ENCODE data around the gene STK24. TPM values are rescaled to one million over a fixed set of nuclear protein-coding genes. Genes with fewer than 3 reads are reported as not detected.
A peak's percentile ranks its signal among the peaks of the same experiment; 100 is the strongest.

Gene STK24
- total and polyA plus RNA-seq, 2 of the 4 experiments (the other 2 are of a cell fraction), result 29.2 to 43.4 TPM

DNA sequence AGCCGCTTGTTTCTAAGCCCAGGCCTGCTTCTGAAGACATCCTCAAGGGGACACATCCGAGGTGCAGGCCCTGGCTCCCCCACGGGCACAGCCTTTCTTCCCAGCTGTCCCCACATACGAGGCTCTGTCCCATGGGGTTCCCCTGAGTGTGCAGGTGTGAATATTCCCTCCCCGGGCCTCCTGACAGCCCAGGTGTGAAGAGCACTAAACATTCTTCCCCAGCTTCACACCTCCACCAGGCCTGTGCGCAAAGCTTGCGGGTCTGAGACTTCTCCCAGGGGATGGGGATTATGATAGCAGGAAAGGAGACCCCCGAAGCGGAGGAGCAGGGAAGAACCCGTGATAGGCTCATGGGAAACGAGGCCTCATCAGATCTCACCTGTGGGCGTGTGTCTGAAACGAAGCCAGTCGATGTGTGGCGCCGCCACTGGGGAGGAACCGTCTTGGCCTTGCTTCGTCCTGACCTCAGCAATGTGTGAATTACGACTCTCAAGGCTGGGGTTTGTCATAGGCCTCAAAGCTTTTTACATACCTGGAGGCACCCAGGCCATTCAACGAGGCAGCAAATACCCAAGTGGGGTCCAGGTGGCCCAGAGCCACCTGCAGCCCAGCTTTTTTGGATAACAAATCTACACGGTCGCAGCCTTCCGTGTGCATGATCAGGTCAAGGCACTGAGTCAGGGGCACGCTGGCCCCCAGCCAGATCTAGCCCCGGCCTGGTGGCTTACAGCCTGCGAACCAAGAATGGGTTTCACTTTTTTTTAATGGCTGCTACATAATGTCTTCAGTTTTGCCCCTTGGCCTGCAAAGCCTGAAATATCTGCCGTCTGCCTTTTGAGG is 134.3 kb downstream of the STK24 start:
- Histone ChIP-seq H3K27me3 (ENCODE audit: control insufficient read depth, insufficient read depth, low read length) (no peaks in the 10 kb centered on the region), H2BK15ac (ENCODE audit: low read depth, low read length) (peak overlapping the region; percentile 60; the same call in 1 of the 3 replicates), H3K14ac (replicated peaks; ENCODE audit: low read depth, low read length) (0 out of 2 replicates have a peak overlapping the region, but pooled peaks have one; percentile 10), H2AFZ (replicated peaks; ENCODE audit: low read length, poor library complexity) (peak overlapping the region; percentile 72), H2AK9ac (replicated peaks; ENCODE audit: low read depth, low read length, poor library complexity) (peak overlapping the region; percentile 70), H4K8ac (ENCODE audit: low read depth in 2 of 2, low read length in 2 of 2) (peak overlapping the region; percentile 59 to 90), H3K18ac (ENCODE audit: low read depth, low read length) (no peak overlapping the region), H3K27ac (ENCODE audit: insufficient read depth, low read length) (peak overlapping the region; percentile 53; the same call in 1 of the 2 replicates), H2BK20ac (ENCODE audit: low read depth, low read length) (peak overlapping the region; percentile 35), H3K4ac (ENCODE audit: low read depth, low read length) (peak overlapping the region; percentile 87), H2AK5ac (ENCODE audit: low read depth, low read length) (peak overlapping the region; percentile 77), H3K9me1 (ENCODE audit: insufficient read depth, low read length) (peaks cover 11% of the 10 kb centered on the region), H3K9ac (ENCODE audit: low read depth, low read length) (no peak overlapping the region), H3K36me3 (ENCODE audit: control insufficient read depth, insufficient read depth, low read length) (peaks cover 75% of the 10 kb centered on the region), H4K91ac (ENCODE audit: insufficient read depth, low read depth, low read length) (peak overlapping the region; percentile 63), H3K23ac (ENCODE audit: low read depth, low read length) (peak overlapping the region; percentile 22; the same call in 1 of the 2 replicates), H3K9me3 (ENCODE audit: control insufficient read depth, insufficient read depth, low read length) (no peaks in the 10 kb centered on the region), H2BK5ac (ENCODE audit: low read depth, low read length, poor library complexity, severe bottlenecking) (peak overlapping the region; percentile 64), H4K20me1 (ENCODE audit: insufficient read depth, low read length) (peaks cover 17% of the 10 kb centered on the region), H3K4me3 (ENCODE audit: insufficient read depth, low read depth, low read length) (no peak overlapping the region), H3K4me2 (ENCODE audit: low read depth, low read length) (no peak overlapping the region), H3K56ac (ENCODE audit: extremely low read depth, insufficient read depth, low read length) (no peak overlapping the region), H3K4me1 (ENCODE audit: control insufficient read depth, insufficient read depth, low read length) (peaks cover 6% of the 10 kb centered on the region), H4K5ac (ENCODE audit: low read depth, low read length) (no peak overlapping the region), H3K79me1 (ENCODE audit: low read depth in 1 of 2, low read length in 2 of 2) (peaks cover 0 to 36% of the 10 kb centered on the region in 2 experiments; a peak in 2 of 4 replicates), H2BK120ac (ENCODE audit: low read depth, low read length) (peak overlapping the region; percentile 82)
- intact Hi-C loops (cut with micrococcal nuclease) (loop anchor here (10.0 kb wide), 1 partner anchor 588 kb away; no protein-coding TSS in a partner anchor), in situ Hi-C loops (cut with MboI; ENCODE audit: low sequenced_read_pairs) (loop anchor here (10.0 to 25.0 kb wide), 2 partner anchors 588 to 595 kb away; no protein-coding TSS in a partner anchor), dilution Hi-C loops (cut with HindIII; ENCODE audit: low sequenced_read_pairs, unreplicated experiment) (no loop called here)
- WGBS, 2 experiments (ENCODE audit: extremely low coverage in 2 of 2, insufficient read length in 1 of 2), result 84% methylated on average over 20 of the region's 27 CpGs; no CpG with 5 or more reads in 1 of the 2 experiments
- DNase-seq (no peak), ATAC-seq (ENCODE audit: low read depth) (no peak)
- ChIA-PET CTCF (no interaction called here), POLR2A (ENCODE audit: unreplicated experiment) (interaction anchor here (0.6 kb wide), 1 partner anchor 39 kb away, joined by 3 read pairs; no protein-coding TSS in a partner anchor)
- no TSS peak for BruUV-seq (replicated peaks)
- TF ChIP-seq CEBPB (IDR thresholded peaks at IDR 0.05; ENCODE audit: low read depth, low read length) (no peak), BHLHE40 (IDR thresholded peaks at IDR 0.05; ENCODE audit: low read depth, low read length) (no peak), ELK1 (IDR thresholded peaks at IDR 0.05; ENCODE audit: borderline replicate concordance, low read depth, low read length) (no peak), RAD21 (IDR thresholded peaks at IDR 0.05; ENCODE audit: low read length) (no peak), POLR2A (IDR thresholded peaks at IDR 0.05; ENCODE audit: low read depth, low read length) (no peak; the same call in 1 of the 2 replicates), CTCF (conservative IDR thresholded peaks at IDR 0.05; ENCODE audit: low read depth, low read length) (no peak), RCOR1 (IDR thresholded peaks at IDR 0.05; ENCODE audit: insufficient replicate concordance, low read length) (no peak), RFX5 (IDR thresholded peaks at IDR 0.05; ENCODE audit: low read depth, low read length) (no peak), CHD1 (IDR thresholded peaks at IDR 0.05; ENCODE audit: low read depth, low read length) (no peak), MAFK (IDR thresholded peaks at IDR 0.05; ENCODE audit: low read depth, low read length) (no peak), NFE2L2 (IDR thresholded peaks at IDR 0.05; ENCODE audit: low read depth, low read length) (no peak), MAZ (IDR thresholded peaks at IDR 0.05; ENCODE audit: borderline replicate concordance, low read depth, low read length) (no peak), FOS (IDR thresholded peaks at IDR 0.05; ENCODE audit: low read depth, low read length) (no peak)
- TF ChIP-seq, protein P1, sequence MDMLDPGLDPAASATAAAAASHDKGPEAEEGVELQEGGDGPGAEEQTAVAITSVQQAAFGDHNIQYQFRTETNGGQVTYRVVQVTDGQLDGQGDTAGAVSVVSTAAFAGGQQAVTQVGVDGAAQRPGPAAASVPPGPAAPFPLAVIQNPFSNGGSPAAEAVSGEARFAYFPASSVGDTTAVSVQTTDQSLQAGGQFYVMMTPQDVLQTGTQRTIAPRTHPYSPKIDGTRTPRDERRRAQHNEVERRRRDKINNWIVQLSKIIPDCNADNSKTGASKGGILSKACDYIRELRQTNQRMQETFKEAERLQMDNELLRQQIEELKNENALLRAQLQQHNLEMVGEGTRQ (IDR thresholded peaks at IDR 0.05; ENCODE audit: low read depth, low read length), result no peak
